Subcutaneous adipose tissue (tissue), 4 donors: ENCODE results near the gene SAPCD2. TPM values are rescaled to one million over a fixed set of nuclear protein-coding genes. Genes with fewer than 3 reads are reported as not detected.

Source experiments
- total RNA-seq, 4 donors: library from RNA; depleted of rRNA; stranded (reverse); fragments of >200 nt; gene quantifications; one replicate each; pipeline ENCODE4 v1.1.0, GENCODE V29; 2016
- TF ChIP-seq, protein P1 (sequence below): fragments of 450-650 bp; IDR thresholded peaks from one replicate; pipeline ENCODE4 v1.5.1; 2016; ENCODE audit warnings: low read depth, mild to moderate bottlenecking, control low read depth, antibody characterized with exemption, moderate library complexity

The SAPCD2 gene
- total RNA-seq, 4 donors from 2014 or later: 0.19 to 0.66 (median 0.51) TPM; not detected in 1

DNA sequence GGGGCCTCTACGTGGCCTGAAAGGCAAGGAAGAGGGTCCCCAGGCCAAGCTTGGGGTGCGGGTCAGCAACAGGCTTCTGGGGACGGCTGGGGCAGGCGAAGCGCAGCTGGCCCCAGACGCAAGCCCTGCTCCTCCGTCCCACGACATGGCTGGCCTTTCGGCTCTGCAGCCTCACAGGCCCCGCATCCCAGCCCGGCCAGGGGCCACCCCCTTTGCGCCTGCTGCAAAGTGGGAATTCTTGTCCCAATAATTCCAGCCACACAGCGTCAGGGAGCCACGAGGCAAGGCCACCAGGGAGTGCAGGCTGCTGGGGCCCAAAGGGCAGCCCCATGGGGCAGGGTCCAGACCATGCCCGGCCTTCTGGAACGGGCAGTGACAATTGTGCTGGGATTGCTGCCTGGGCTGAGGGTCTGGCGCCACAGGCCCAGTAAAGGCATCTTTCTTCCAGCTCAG, 15.4 kb downstream of the SAPCD2 start:
- TF ChIP-seq, protein P1, sequence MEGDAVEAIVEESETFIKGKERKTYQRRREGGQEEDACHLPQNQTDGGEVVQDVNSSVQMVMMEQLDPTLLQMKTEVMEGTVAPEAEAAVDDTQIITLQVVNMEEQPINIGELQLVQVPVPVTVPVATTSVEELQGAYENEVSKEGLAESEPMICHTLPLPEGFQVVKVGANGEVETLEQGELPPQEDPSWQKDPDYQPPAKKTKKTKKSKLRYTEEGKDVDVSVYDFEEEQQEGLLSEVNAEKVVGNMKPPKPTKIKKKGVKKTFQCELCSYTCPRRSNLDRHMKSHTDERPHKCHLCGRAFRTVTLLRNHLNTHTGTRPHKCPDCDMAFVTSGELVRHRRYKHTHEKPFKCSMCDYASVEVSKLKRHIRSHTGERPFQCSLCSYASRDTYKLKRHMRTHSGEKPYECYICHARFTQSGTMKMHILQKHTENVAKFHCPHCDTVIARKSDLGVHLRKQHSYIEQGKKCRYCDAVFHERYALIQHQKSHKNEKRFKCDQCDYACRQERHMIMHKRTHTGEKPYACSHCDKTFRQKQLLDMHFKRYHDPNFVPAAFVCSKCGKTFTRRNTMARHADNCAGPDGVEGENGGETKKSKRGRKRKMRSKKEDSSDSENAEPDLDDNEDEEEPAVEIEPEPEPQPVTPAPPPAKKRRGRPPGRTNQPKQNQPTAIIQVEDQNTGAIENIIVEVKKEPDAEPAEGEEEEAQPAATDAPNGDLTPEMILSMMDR: no peak

GRCh38 chr9:137053944-137054931, 16.1 kb downstream of the SAPCD2 start, which contains the start of gene ENTPD2:
Gene ENTPD2 (minus strand): TSS chr9:137054061. CDS start chr9:137053997, 64 bp downstream.
- TF ChIP-seq, protein P1: no peak

GRCh38 chr9:137052998-137053943, 17.1 kb downstream of the SAPCD2 start:
- TF ChIP-seq, protein P1: no peak

- TF ChIP-seq, protein P1: no peak
These were observed 18.1 kb downstream of the SAPCD2 start for GRCh38 chr9:137052293-137052692.

DNA sequence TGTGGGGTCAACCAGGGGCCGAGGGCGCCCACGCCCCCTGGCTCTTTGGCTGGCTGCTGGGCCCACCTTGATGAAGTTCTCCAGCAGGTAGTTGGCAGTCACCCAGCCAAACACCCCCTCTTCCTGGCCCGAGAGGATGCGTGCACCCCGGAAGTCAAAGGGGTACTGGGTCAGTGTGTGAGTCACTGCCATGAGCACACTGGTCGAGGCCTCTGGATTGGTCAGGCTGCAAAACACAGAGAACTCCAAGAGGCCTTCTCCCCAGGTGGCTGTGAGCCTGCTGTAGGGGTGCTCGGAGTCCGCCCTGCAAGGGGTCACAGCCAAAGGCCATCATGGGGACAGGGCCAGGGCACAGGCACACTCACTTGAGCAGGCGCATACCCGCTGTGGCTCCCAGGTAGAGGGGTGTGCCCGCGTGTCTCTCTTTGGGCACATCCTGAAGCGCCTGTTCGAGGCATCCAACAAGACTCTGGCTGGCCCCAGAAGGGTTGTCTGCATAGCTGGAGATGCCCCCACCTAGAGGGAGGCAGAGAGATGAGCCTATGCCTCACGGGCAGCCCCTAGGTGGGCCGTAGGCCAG, 19.1 kb downstream of the SAPCD2 start:
- TF ChIP-seq, protein P1: no peak

- TF ChIP-seq, protein P1: no peak
These were observed 19.8 kb downstream of the SAPCD2 start for GRCh38 chr9:137050570-137050969.
